Lung (tissue), 12 donors: ENCODE measurements around the gene PHF2. TPM values are rescaled to one million over a fixed set of nuclear protein-coding genes. Genes with fewer than 3 reads are reported as not detected.

Experiments
- ATAC-seq: fragments of 200-7000 bp; cut with Tn5 transposase; one replicate; pipeline ENCODE4 v1.9.1; 2020; ENCODE audit warnings: moderate number of reproducible peaks; ENCODE audit not compliant: insufficient read depth, low FRiP score
- DNase-seq, 3 donors: peaks; one replicate each; pipeline ENCODE4 v3.0.0-alpha.2; 2013 to 2017
- H3K27ac ChIP-seq, 2 donors: one replicate each; pipeline ENCODE4 v1.5.1; 2013; ENCODE audit warnings: mild to moderate bottlenecking in 2 of 2, moderate library complexity in 2 of 2, control low read depth in 1 of 2, inconsistent platforms in 1 of 2, low read depth in 1 of 2, low read length in 1 of 2
- H3K27me3 ChIP-seq, 3 donors: one replicate each; pipeline ENCODE4 v1.5.1; 2013; ENCODE audit warnings: low read length in 2 of 3; ENCODE audit not compliant: control insufficient read depth in 3 of 3, insufficient read depth in 3 of 3
- H3K36me3 ChIP-seq, 4 donors: one replicate each; pipeline ENCODE4 v1.5.1; 2013; ENCODE audit warnings: low read length in 4 of 4, mild to moderate bottlenecking in 1 of 4, moderate library complexity in 1 of 4; ENCODE audit not compliant: control insufficient read depth in 4 of 4, insufficient read depth in 4 of 4
- H3K4me1 ChIP-seq, 5 donors: one replicate each; pipeline ENCODE4 v1.5.1; 2013; ENCODE audit warnings: low read length in 5 of 5, mild to moderate bottlenecking in 2 of 5, moderate library complexity in 1 of 5; ENCODE audit not compliant: control insufficient read depth in 5 of 5, insufficient read depth in 5 of 5
- H3K4me3 ChIP-seq: one replicate; pipeline ENCODE4 v1.5.1; 2013; ENCODE audit warnings: mild to moderate bottlenecking, control low read depth, moderate library complexity
- H3K9ac ChIP-seq, 2 donors: one replicate each; pipeline ENCODE4 v1.5.1; 2013; ENCODE audit warnings: low read length in 2 of 2, control low read depth in 1 of 2; ENCODE audit not compliant: insufficient read depth in 1 of 2
- H3K9me3 ChIP-seq, 4 donors: one replicate each; pipeline ENCODE4 v1.5.1; 2013; ENCODE audit warnings: low read length in 3 of 4, mild to moderate bottlenecking in 1 of 4, moderate library complexity in 1 of 4; ENCODE audit not compliant: control insufficient read depth in 4 of 4, insufficient read depth in 3 of 4
- CTCF ChIP-seq: IDR thresholded peaks from 2 replicates; pipeline ENCODE4 v1.5.1; 2012; ENCODE audit warnings: mild to moderate bottlenecking; ENCODE audit errors: control extremely low read depth, extremely low read depth
- WGBS, 2 donors: extraction: QIAGEN DNeasy Blood & Tissue Kit; methylation state at CpG; one replicate each; pipeline ENCODE4 v1.1.7; 2013; 5-methylcytosine and 5-hydroxymethylcytosine counted together
- polyA plus RNA-seq, 2 donors: library from polyadenylated mRNA; stranded (reverse); fragments of 200-250 nt; gene quantifications; one replicate each; pipeline ENCODE4 v1.2.1, GENCODE V29; 2013
- total RNA-seq, 2 donors: library from RNA; depleted of rRNA in 1 of 2; stranded (reverse); fragments of >200 nt in 1 of 2; gene quantifications; one replicate each; pipeline ENCODE4 v1.2.1, GENCODE V29; 2014 to 2021
- donor health status: control.
- donor health status: control.
- donor health status: Bipolar disorder and iron deficiency.
- donor health status: healthy.
- donor health status: DM: yes; HTN: yes; CAD: no.

PHF2 gene
- total and polyA plus RNA-seq, 4 donors = 20.1 to 33.6 (median 30.2) TPM

- ATAC-seq (no peak), DNase-seq (no peak)
- peaks cover 0 to 37% (median 0%) of the 10 kb centered on the region in 5 donors for H3K4me1 ChIP-seq
- no peaks in the 10 kb centered on the region for H3K9me3 ChIP-seq
- no peak overlapping the region for H3K4me3 ChIP-seq
- no peak for TF ChIP-seq CTCF
- H3K27ac ChIP-seq = no peak overlapping the region
- H3K9ac ChIP-seq = no peak overlapping the region
- no peaks in the 10 kb centered on the region for H3K27me3 ChIP-seq
- no peaks in the 10 kb centered on the region for H3K36me3 ChIP-seq
- 78 to 82% methylated on average over 4 of the region's 4 CpGs for WGBS, 2 donors
Measured at GRCh38 chr9:93596399-93596798, 20.0 kb downstream of the PHF2 start.

GRCh38 chr9:93597142-93597706, 20.8 kb downstream of the PHF2 start:
- ATAC-seq (no peak), DNase-seq (no peak)
- Histone ChIP-seq H3K9me3 (no peaks in the 10 kb centered on the region), H3K9ac (no peak overlapping the region), H3K27me3 (no peaks in the 10 kb centered on the region), H3K4me1 (peaks cover 0 to 37% (median 0%) of the 10 kb centered on the region in 5 donors), H3K27ac (no peak overlapping the region), H3K4me3 (no peak overlapping the region), H3K36me3 (no peaks in the 10 kb centered on the region)
- 97 to 98% methylated on average over 6 of the region's 6 CpGs for WGBS, 2 donors
- TF ChIP-seq CTCF = no peak

- peaks cover 0 to 37% (median 0%) of the 10 kb centered on the region in 5 donors for H3K4me1 ChIP-seq
- no peak overlapping the region for H3K4me3 ChIP-seq
- 87% methylated on average over 15 of the region's 15 CpGs for WGBS, 2 donors
- ATAC-seq (no peak), DNase-seq (no peak)
- H3K9me3 ChIP-seq = no peaks in the 10 kb centered on the region
- H3K27ac ChIP-seq = peak overlapping the region; percentile 7 to 60
- H3K9ac ChIP-seq = peak overlapping the region in 1 of 2 donors; percentile 25
- no peaks in the 10 kb centered on the region for H3K27me3 ChIP-seq
- TF ChIP-seq CTCF = no peak
- no peaks in the 10 kb centered on the region for H3K36me3 ChIP-seq
Measured at GRCh38 chr9:93597871-93598646, 21.7 kb downstream of the PHF2 start.
